ENCODE data around the gene MYO18A. TPM values are rescaled to one million over a fixed set of nuclear protein-coding genes. Genes with fewer than 3 reads are reported as not detected.

The MYO18A gene
- total and polyA plus RNA-seq, 12 donors, result 61.4 to 442 (median 327) TPM

DNA sequence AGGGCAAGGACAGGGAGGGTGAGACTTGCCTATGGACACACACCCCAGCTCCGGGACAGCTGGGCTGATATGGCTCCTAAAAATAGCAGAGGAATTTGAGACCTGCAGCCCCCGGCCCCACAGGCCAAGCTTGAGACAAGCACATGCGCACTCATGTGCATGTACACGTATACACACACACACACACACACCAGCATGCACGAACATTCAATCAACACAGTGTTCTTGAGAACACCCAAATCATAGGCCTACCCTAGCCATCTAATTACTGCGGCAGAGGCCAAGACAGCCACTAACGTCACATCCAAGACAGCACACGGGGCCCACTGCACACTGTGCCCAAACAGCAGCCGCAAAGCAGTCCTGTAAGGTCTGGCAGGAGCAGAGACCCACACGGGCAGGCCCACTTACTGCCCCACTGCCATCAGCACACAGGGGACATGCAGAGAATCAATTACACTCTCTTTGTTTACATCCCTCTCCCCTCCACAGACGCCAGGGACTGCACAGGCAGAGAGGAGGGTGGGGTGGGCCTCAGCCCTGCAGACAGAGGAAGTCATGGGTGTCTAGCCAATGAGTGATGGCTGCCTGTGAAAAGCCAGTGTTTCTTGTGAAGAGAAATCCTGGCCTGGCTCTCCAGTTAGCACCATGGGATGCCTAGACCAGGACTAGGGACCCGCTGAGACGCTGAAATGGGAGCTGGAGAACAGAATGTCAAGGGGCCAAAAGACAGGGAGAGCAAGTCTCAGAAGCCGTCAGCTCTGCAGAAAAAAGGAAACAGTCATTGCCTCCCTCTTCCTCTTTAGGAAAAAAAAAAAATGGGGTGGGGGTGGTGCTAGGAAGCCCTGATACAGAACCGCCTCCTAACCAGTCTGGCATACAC is 39.3 kb downstream of the MYO18A start:
- peaks cover 23 to 91% (median 85%) of the 10 kb centered on the region in 9 donors for H3K4me1 ChIP-seq
- 8 to 10% methylated on average over 15 of the region's 15 CpGs for WGBS, 2 donors
- intact Hi-C loops (cut with DNase I), result loop anchor here in 1 of 10 donors (10.0 kb wide), 1 partner anchor 424 kb away; the partner anchor contains the start of genes ABHD15 and TP53I13

DNA sequence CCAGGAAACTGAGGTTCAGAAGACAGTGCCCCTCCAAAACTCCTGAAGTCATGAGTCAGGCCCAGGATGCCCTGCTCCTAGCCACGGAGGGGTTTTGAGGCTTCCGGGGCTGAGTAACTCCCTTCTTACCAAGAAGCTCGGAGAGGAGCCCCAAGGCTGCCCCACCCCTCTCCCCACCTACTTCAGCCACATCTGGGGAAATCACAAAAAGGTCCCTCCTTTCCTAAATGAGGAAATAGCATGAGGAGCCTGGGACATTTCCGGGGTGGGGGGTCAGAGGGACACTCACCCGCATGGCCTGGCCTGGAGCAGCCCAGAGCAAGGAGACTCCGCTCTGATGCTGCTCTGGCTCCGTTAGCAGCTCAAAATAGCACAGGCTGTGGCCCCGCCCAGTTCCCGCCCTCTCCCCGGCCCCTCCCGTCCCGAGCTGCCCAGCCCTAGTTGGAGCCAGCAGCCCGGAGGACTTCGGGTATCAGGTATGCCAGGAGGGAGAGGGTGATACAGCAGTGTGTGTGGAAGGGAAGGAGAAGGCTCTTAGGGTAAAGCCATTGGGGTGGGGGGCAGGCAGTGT is 40.1 kb downstream of the MYO18A start:
- peaks cover 23 to 86% (median 78%) of the 10 kb centered on the region in 9 donors for H3K4me1 ChIP-seq
- intact Hi-C loops (cut with DNase I), result loop anchor here in 1 of 10 donors (10.0 kb wide), 1 partner anchor 425 kb away; the partner anchor contains the start of genes ABHD15 and TP53I13
- DNase-seq (peak; percentile 91), ATAC-seq (peak; percentile 89 to 94 (median 92))
- H3K27me3 ChIP-seq, result no peaks in the 10 kb centered on the region
- H3K4me3 ChIP-seq, result peak overlapping the region; percentile 39 to 67 (median 58)
- TF ChIP-seq, protein P1, sequence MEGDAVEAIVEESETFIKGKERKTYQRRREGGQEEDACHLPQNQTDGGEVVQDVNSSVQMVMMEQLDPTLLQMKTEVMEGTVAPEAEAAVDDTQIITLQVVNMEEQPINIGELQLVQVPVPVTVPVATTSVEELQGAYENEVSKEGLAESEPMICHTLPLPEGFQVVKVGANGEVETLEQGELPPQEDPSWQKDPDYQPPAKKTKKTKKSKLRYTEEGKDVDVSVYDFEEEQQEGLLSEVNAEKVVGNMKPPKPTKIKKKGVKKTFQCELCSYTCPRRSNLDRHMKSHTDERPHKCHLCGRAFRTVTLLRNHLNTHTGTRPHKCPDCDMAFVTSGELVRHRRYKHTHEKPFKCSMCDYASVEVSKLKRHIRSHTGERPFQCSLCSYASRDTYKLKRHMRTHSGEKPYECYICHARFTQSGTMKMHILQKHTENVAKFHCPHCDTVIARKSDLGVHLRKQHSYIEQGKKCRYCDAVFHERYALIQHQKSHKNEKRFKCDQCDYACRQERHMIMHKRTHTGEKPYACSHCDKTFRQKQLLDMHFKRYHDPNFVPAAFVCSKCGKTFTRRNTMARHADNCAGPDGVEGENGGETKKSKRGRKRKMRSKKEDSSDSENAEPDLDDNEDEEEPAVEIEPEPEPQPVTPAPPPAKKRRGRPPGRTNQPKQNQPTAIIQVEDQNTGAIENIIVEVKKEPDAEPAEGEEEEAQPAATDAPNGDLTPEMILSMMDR (IDR thresholded peaks at IDR 0.05), result no peak
- no peaks in the 10 kb centered on the region for H3K9me3 ChIP-seq
- H3K36me3 ChIP-seq, result peaks cover 0 to 29% (median 10%) of the 10 kb centered on the region in 9 donors
- WGBS, 2 donors, result 0 to 1% methylated on average over 12 to 14 of the region's 14 CpGs
- H3K27ac ChIP-seq, result peak overlapping the region; percentile 74 to 98 (median 90)

More for the DNA sequence above, 39.3 kb downstream of the MYO18A start:
- DNase-seq, result peak in 1 of 2 donors; percentile 65
- Histone ChIP-seq H3K4me3 (peak overlapping the region in 9 of 10 donors; percentile 39 to 67 (median 60)), H3K9me3 (no peaks in the 10 kb centered on the region), H3K27me3 (no peaks in the 10 kb centered on the region), H3K27ac (peak overlapping the region; percentile 74 to 98 (median 90)), H3K36me3 (peaks cover 0 to 22% (median 3%) of the 10 kb centered on the region in 9 donors)
- ATAC-seq, result peak; percentile 8 to 50 (median 23)
- TF ChIP-seq, protein P1 (IDR thresholded peaks at IDR 0.05), result no peak

DNA sequence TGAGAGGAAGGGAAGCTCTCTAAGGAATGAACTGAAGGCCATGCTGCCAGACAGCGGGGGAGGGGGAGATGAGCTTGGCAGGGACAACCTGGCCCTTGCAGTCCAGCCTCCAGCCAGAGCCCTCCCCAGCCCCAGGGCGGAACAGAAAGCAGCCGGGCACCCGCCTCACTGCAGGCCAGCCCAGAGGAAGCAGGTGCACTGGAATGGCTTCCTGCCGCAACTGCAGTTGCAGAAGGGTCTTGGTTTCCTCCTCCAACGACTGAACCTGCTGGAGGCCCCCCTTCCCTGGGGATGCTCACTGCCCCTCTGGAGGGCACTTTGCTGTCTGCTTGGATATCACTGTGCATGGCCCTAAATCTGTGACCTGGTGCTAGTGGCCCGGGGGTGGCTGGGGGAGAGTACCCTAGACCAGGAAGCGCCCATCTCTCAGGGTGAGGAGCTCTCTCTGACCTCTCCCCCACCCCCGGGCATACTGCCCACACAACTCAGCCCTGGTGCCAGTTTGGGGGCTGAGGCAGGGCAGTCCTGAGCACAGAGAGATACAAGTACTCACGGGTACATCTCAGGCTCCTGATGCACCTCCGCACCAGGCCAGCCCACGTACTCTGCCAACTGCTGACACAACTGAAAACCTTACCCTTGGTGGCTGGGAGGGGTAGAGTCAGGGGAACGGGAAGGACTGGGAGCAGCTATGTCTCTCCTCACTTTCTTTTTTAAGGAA is 41.1 kb downstream of the MYO18A start:
- peaks cover 23 to 81% (median 71%) of the 10 kb centered on the region in 9 donors for H3K4me1 ChIP-seq
- no peaks in the 10 kb centered on the region for H3K27me3 ChIP-seq
- ATAC-seq (peak; percentile 23 to 68 (median 58)), DNase-seq (peak; percentile 52 to 68)
- intact Hi-C loops (cut with DNase I), result no loop called here
- whole genome bisulfite sequencing, 2 donors, result 24 to 27% methylated on average over 13 of the region's 13 CpGs
- peak overlapping the region in 9 of 10 donors; percentile 39 to 67 (median 60) for H3K4me3 ChIP-seq
- TF ChIP-seq, protein P1 (IDR thresholded peaks at IDR 0.05), result no peak
- peaks cover 0 to 32% (median 15%) of the 10 kb centered on the region in 9 donors for H3K36me3 ChIP-seq
- H3K9me3 ChIP-seq, result no peaks in the 10 kb centered on the region
- H3K27ac ChIP-seq, result peak overlapping the region; percentile 74 to 98 (median 90)

All from heart right ventricle (tissue), 16 donors.